Smooth muscle cell (in vitro differentiated cells): ENCODE results near the gene ZFAND2A. TPM values are rescaled to one million over a fixed set of nuclear protein-coding genes. Genes with fewer than 3 reads are reported as not detected.

Experiments
- DNase-seq: peaks from one replicate; lab custom pipeline; 2025; ENCODE audit not compliant: unreplicated experiment; lab: John Stamatoyannopoulos, UW
- H2AFZ ChIP-seq: fragments of 200-600 bp; sonication (generic); 2 replicates; pipeline ENCODE4 v1.6.0; 2016; ENCODE audit warnings: antibody characterized with exemption, low read depth, mild to moderate bottlenecking
- H3F3A ChIP-seq: fragments of 200-600 bp; sonication (generic); 2 replicates; pipeline ENCODE4 v1.6.0; 2017; ENCODE audit warnings: antibody characterized with exemption, low read depth
- H3K27ac ChIP-seq: fragments of 200-600 bp; sonication (generic); 2 replicates; pipeline ENCODE4 v1.5.1; 2016; ENCODE audit warnings: low read depth, mild to moderate bottlenecking
- H3K27me3 ChIP-seq: fragments of 200-600 bp; sonication (generic); 2 replicates; pipeline ENCODE4 v1.6.1; 2016; ENCODE audit warnings: low read depth, mild to moderate bottlenecking
- H3K36me3 ChIP-seq: fragments of 200-600 bp; sonication (generic); 2 replicates; pipeline ENCODE4 v1.5.1; 2016; ENCODE audit warnings: low read depth
- H3K4me1 ChIP-seq: fragments of 200-600 bp; sonication (generic); 2 replicates; pipeline ENCODE4 v1.5.1; 2016; ENCODE audit warnings: low read depth
- H3K4me2 ChIP-seq: fragments of 200-600 bp; sonication (generic); 2 replicates; pipeline ENCODE4 v1.6.0; 2016; ENCODE audit warnings: mild to moderate bottlenecking
- H3K4me3 ChIP-seq: fragments of 200-600 bp; sonication (generic); 2 replicates; pipeline ENCODE4 v1.5.1; 2016; ENCODE audit warnings: mild to moderate bottlenecking
- H3K79me2 ChIP-seq: fragments of 200-600 bp; sonication (generic); 2 replicates; pipeline ENCODE4 v1.6.0; 2016; ENCODE audit warnings: low read depth, mild to moderate bottlenecking
- H3K9ac ChIP-seq: fragments of 200-600 bp; sonication (generic); 2 replicates; pipeline ENCODE4 v1.6.0; 2016; ENCODE audit warnings: low read depth
- H3K9me3 ChIP-seq: fragments of 200-600 bp; sonication (generic); replicated peaks from 2 replicates; pipeline ENCODE4 v1.5.1; 2016; ENCODE audit warnings: low read depth
- H4K20me1 ChIP-seq: fragments of 200-600 bp; sonication (generic); 2 replicates; pipeline ENCODE4 v1.6.0; 2016; ENCODE audit warnings: low read depth
- WGBS: methylation state at CpG from one replicate; pipeline ENCODE4 v1.1.7; 2016; ENCODE audit warnings: low lambda C conversion rate; 5-methylcytosine and 5-hydroxymethylcytosine counted together
- polyA plus RNA-seq: library from polyadenylated mRNA; unstranded; fragments of >200 nt; fragmentation: Nextera tagmentation; extraction: Ambion mirVana; gene quantifications from 2 replicates; pipeline ENCODE4 v1.2.1, GENCODE V29; 2016
- total RNA-seq: library from RNA; depleted of rRNA; stranded (reverse); fragments of >200 nt; gene quantifications from 2 replicates; pipeline ENCODE4 v1.2.3, GENCODE V29; 2014
- TF ChIP-seq, protein P1 (sequence below): fragments of 200-600 bp; sonication (generic); IDR thresholded peaks from 2 replicates; pipeline ENCODE4 v1.5.1; 2017; ENCODE audit warnings: borderline replicate concordance, mild to moderate bottlenecking, antibody characterized with exemption; ENCODE audit not compliant: insufficient read depth, poor library complexity, severe bottlenecking

ZFAND2A gene
- total and polyA plus RNA-seq, 2 experiments from 2014 or later = 16.2 to 29.9 TPM

GRCh38 chr7:1176891-1177373 lies 16.9 kb upstream of the ZFAND2A start:
- Histone ChIP-seq H2AFZ (no peak overlapping the region), H3K9me3 (no peaks in the 10 kb centered on the region), H3K27me3 (no peaks in the 10 kb centered on the region), H3K4me3 (no peak overlapping the region), H3F3A (no peaks in the 10 kb centered on the region), H3K36me3 (no peaks in the 10 kb centered on the region), H4K20me1 (no peaks in the 10 kb centered on the region), H3K9ac (no peak overlapping the region), H3K27ac (no peak overlapping the region), H3K4me1 (no peaks in the 10 kb centered on the region), H3K4me2 (peak overlapping the region; percentile 51), H3K79me2 (no peaks in the 10 kb centered on the region)
- WGBS = 51% methylated on average over 22 of the region's 22 CpGs
- peak; percentile 26 for DNase-seq
- TF ChIP-seq, protein P1, sequence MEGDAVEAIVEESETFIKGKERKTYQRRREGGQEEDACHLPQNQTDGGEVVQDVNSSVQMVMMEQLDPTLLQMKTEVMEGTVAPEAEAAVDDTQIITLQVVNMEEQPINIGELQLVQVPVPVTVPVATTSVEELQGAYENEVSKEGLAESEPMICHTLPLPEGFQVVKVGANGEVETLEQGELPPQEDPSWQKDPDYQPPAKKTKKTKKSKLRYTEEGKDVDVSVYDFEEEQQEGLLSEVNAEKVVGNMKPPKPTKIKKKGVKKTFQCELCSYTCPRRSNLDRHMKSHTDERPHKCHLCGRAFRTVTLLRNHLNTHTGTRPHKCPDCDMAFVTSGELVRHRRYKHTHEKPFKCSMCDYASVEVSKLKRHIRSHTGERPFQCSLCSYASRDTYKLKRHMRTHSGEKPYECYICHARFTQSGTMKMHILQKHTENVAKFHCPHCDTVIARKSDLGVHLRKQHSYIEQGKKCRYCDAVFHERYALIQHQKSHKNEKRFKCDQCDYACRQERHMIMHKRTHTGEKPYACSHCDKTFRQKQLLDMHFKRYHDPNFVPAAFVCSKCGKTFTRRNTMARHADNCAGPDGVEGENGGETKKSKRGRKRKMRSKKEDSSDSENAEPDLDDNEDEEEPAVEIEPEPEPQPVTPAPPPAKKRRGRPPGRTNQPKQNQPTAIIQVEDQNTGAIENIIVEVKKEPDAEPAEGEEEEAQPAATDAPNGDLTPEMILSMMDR = peak; percentile 52

- no peaks in the 10 kb centered on the region for H3K36me3 ChIP-seq
- H3K27me3 ChIP-seq = no peaks in the 10 kb centered on the region
- DNase-seq = peak; percentile 68
- peak overlapping the region; percentile 28 for H3K4me3 ChIP-seq
- H3K79me2 ChIP-seq = no peaks in the 10 kb centered on the region
- H3K4me2 ChIP-seq = peak overlapping the region; percentile 51
- no peak overlapping the region for H3K9ac ChIP-seq
- peak overlapping the region; percentile 86 for H2AFZ ChIP-seq
- TF ChIP-seq, protein P1 = peak; percentile 89
- no peaks in the 10 kb centered on the region for H3K9me3 ChIP-seq
- WGBS = 38% methylated on average over 43 of the region's 44 CpGs
- H3K27ac ChIP-seq = no peak overlapping the region
- no peaks in the 10 kb centered on the region for H3F3A ChIP-seq
- H3K4me1 ChIP-seq = no peaks in the 10 kb centered on the region
- H4K20me1 ChIP-seq = no peaks in the 10 kb centered on the region
Observed at GRCh38 chr7:1175967-1176851, 16.2 kb upstream of the ZFAND2A start.

DNA sequence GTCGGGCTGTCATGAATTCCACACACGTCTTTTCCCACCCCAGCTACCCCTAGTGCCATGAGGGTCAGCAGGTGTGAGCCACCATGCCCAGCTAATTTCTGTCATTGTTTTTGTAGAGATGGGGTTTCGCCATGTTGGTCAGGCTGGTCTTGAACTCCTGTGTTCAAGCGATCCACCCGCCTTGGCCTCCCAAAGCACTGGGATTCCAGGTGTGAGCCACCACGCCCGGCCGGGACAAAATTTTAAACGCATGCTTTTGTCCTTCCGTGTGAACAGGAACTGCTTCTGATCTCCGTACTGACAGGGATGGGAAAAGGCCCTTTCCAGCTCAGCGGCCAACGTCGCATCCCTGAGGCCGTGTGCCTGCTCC lies 15.6 kb upstream of the ZFAND2A start:
- Histone ChIP-seq H3K79me2 (no peaks in the 10 kb centered on the region), H3K27me3 (no peaks in the 10 kb centered on the region), H3K9me3 (no peaks in the 10 kb centered on the region), H3K27ac (no peak overlapping the region), H3K4me3 (no peak overlapping the region), H3K36me3 (no peaks in the 10 kb centered on the region), H3F3A (no peaks in the 10 kb centered on the region), H4K20me1 (no peaks in the 10 kb centered on the region), H2AFZ (peak overlapping the region; percentile 86), H3K9ac (no peak overlapping the region), H3K4me2 (no peak overlapping the region), H3K4me1 (no peaks in the 10 kb centered on the region)
- WGBS = 95% methylated on average over 15 of the region's 15 CpGs
- DNase-seq = no peak
- TF ChIP-seq, protein P1 = no peak
